Measurements from ENCODE around the gene MIOX.

MIOX gene

GRCh38 chr22:50473855-50474671 is 12.6 kb upstream of the MIOX start:
- peak; percentile 85 for DNase-seq (ENCODE audit: low spot score)

GRCh38 chr22:50474710-50475651 is 11.7 kb upstream of the MIOX start, which contains the start of gene SBF1:
SBF1 (minus strand) TSS chr22:50475035; CDS start chr22:50474840, 195 bp downstream.
- peak; percentile 100 for DNase-seq (ENCODE audit: low spot score)

DNA sequence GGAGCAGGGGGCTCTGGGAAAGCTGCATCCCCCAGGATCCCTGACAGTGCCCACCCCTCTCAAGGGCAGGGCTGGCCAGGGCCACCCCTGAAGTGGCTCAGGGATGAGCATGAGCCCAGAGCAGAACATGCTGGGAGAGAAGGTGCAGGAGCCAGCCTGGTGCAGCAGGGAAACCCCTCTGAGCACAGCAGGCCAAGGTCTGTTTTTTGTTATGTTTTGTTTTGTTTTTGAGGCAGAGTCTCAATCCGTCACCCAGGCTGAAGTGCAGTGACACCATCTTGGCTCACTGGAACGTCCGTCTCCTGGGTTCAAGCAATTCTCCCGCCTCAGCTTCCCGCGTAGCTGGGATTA is 11.0 kb upstream of the MIOX start:
- no peak for DNase-seq (ENCODE audit: low spot score)

- DNase-seq (ENCODE audit: low spot score): no peak
These were observed 9.8 kb upstream of the MIOX start for GRCh38 chr22:50476868-50477267.

- no peak for DNase-seq (ENCODE audit: low spot score)
These were observed 8.7 kb upstream of the MIOX start for GRCh38 chr22:50477923-50478322.

GRCh38 chr22:50479721-50480120 is 6.9 kb upstream of the MIOX start:
- DNase-seq (ENCODE audit: low spot score): no peak

DNA sequence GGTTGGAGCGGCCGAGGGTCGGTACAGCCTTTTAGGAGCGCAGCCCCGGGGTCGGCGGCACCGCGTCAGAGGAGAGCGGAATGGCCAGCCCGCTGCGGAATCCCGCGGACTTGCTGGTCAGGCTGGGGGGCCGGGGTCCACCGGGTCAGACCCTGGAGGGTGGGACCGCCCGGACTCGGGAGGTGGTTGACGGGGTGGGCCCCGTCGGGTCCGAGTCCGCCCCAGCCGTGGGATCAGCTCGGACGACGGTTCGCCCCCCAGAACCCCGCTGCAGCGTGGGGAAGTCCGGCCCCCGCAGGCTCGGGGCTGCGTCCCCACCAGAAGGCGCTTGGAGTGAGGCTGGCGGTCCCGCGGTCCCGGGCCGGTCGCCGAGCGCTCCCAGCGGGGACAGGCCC is 5.6 kb upstream of the MIOX start:
- no peak for DNase-seq (ENCODE audit: low spot score)

GRCh38 chr22:50481440-50482106 is 5.1 kb upstream of the MIOX start, which contains the start of gene ADM2:
ADM2 (plus strand) TSS chr22:50481543; CDS start chr22:50481848, 305 bp downstream.
- DNase-seq (ENCODE audit: low spot score): peak; percentile 87

DNA sequence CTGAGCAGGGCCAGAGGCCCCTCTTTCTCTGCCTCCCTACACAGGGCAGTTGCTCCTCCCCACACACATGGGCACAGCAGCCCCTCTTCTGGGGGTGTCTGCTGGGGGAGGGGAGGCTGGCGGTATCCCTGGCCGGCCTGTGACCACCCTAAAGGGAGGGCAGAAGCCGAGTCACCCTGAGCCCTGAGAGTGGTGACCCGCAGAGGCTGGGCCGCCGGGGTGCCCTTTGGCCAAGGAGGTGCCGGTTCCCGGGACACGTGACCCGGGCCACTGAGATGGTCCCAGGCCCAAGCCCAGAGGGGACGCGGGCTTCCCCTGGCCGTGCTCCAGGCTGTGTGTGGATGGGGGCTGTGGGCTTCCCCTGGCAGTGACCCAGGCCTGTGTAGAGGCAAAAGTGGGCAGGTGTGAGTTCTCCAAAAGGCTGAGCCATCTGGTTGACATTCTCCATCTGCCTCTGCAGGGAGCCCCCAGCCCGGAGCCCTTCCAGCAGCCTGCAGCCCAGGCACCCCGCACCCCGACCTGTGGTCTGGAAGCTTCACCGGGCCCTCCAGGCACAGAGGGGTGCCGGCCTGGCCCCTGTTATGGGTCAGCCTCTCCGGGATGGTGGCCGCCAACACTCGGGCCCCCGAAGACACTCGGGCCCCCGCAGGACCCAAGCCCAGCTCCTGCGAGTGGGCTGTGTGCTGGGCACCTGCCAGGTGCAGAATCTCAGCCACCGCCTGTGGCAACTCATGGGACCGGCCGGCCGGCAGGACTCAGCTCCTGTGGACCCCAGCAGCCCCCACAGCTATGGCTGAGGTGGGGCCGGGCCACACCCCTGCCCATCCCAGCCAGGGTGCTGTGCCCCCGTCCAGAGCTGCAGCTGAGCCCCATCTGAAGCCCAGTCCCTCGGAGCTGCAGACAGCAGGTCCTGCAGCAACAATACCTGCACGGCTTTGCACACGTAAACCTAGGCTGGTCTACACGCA is 4.3 kb upstream of the MIOX start:
- DNase-seq (ENCODE audit: low spot score): peak; percentile 57

DNA sequence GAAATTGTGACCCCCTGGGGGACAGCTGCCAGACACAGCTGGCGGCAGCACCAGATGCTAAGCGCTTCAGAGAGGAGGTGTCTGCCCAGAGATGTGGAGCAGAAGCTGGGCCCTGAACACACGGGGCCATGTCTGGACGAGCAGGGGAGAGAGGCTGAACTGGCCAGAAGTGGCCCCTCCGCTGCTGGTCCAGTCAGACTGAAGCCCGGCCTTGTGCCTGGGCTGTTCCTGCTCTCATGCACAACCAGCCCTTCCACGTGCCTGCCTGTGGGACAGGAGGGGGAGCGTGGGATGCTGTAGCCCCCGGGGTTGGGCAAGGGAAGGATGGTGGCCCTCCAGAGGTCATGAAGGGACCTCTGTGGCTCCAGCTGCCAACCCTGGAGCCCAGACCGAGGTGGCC is 3.6 kb upstream of the MIOX start:
- DNase-seq (ENCODE audit: low spot score): no peak

GRCh38 chr22:50483556-50483955 is 3.1 kb upstream of the MIOX start:
- no peak for DNase-seq (ENCODE audit: low spot score)

DNA sequence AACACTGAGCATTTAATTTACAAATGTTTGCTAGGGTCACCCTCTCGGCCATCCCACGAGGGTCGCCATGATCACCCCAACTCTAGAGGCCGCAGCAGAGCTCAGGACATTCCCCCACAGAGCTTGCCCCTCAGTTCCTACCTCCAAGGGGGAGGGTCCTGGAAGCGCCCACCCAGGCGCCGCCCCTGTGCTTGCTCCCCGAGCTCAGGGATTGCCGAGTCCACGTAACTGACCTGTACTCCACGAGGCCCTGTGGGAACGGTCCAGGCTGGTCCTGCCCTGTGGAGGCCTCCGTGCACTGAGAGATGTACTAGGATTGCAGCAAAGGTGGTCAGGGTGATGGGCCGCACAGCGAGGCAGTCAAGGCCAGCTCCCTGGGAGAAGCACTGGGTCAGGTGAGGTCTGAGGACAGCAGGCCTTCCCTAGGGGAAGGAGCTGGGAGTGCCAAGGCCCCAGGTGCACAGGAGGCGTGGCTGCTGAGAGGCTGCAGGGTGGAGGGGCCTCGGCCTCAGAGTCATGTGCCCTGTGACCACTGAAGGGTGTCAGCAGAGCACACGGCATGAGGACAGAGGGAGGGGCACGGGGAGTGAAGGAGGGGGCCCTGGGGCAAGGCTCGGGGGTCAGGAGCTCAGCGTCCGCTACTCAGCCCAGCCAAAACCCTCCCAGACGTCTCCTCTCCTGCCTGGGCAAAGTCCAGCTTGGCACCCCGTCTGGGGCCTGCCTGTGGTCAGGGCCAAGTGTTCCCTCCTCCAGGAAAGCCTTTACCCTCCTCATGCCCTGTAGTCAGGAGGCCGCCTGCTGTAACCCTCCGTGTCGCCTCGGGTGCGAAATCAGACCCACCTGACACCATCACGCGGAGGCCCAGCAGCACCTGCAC is 2.4 kb upstream of the MIOX start:
- DNase-seq (ENCODE audit: low spot score): no peak

DNA sequence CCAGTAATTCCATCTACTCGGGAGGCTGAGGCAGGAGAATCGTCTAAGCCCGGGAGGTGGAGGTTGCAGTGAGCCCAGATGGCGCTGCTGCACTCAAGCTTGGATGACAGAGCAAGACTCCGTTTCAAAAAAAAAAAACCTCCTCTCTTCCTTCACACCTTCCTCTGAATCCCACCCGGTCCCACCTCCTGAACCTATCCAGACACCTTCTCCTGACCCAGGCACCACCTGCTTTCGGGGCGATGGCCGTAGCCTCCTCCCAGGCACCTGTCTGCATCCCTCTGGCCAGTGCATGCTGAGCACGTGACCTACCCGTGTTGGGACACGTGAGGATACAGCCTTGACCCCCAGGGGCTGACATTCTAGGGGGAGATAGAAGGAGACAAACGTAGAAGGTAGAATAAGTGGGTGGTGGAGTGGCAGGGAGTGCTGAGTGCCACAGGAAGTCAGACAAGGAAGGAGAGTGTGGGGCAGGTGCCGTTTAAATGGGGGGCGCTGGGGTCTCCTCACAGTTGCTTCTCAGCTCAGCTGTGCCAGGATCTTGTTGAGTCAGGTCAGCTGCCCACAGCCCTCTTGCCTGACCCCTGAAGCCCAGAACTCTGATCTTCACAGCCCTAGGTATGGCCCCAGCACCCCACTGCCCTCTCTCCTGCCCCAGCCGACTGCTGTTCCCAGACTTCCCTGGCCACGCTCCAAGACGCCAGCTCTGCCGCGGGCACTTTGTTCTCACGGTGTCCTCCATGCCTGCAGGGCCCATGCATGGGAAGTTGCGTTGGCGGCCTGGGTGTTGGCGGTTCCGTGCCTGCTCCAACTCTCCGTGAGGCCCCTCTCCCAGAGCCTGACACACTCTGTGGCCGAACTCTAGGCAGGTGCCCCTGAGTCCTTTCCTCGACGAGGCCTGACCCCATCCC is 1.2 kb upstream of the MIOX start:
- no peak for DNase-seq (ENCODE audit: low spot score)

DNA sequence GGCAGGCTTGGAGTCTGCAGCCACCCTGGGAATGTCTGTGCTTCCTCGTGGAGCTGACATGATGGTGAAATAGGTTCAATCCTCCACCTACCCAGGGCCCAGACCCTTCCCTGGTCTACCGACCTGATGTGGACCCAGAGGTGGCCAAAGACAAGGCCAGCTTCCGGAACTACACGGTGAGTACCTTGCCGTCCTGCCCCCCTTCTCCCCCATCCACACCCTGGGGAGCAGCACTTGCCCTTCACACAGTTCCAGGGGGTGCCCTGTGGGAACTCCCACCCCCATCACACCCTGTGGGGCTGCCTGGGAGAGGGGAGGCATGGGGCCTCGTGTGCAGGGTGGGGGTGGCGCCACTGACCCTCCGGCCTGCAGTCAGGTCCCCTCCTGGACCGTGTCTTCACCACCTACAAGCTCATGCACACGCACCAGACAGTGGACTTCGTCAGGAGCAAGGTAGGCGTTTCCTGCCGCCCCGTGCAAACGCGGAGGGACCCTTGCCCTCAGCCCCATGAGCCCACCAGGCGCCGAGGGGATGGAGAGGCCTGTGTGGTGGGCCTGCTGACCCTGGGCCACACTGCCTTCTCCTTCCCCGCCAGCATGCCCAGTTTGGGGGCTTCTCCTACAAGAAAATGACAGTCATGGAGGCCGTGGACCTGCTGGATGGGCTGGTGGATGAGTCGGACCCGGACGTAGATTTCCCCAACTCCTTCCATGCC is 789 bp downstream of the MIOX start:
- DNase-seq (ENCODE audit: low spot score): no peak

DNA sequence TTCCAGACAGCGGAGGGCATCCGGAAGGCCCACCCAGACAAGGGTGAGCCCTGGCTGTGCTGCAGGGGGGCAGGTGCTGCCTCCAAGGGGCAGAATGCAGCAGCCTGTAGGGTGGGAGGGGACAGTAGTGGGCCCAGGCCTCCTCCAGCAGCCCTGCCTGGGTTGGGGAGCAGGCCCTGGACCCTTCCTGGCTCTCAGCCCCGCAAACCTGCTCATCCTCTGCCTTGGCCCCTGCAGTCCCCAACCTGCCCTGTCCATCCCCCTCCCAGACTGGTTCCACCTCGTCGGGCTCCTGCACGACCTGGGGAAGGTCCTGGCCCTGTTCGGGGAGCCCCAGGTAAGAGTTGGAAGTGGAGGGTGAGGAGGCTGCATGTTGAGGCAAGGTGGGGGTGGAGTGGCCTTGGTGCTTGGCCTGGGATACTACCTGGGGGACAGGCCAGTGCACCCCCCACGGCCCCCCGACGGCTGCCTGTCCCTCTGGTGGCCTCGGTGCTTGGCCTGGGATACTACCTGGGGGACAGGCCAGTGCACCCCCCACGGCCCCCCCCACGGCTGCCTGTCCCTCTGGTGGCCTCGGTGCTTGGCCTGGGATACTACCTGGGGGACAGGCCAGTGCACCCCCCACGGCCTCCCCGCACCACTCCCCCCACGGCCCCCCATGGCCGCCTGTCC is 1.5 kb downstream of the MIOX start:
- no peak for DNase-seq (ENCODE audit: low spot score)

- DNase-seq (ENCODE audit: low spot score): no peak
These were observed 2.2 kb downstream of the MIOX start for GRCh38 chr22:50488886-50489285.

- no peak for DNase-seq (ENCODE audit: low spot score)
These were observed 2.9 kb downstream of the MIOX start for GRCh38 chr22:50489363-50490243.
